Vagina (tissue), 2 donors: ENCODE results near the gene SLC38A9. TPM values are rescaled to one million over a fixed set of nuclear protein-coding genes. Genes with fewer than 3 reads are reported as not detected.

Experiments
- DNase-seq, 2 donors: peaks; one replicate each; pipeline ENCODE4 v3.0.0-alpha.2; 2017; ENCODE audit errors: extremely low spot score in 2 of 2
- H3K27ac ChIP-seq: fragments of 200-600 bp; sonication (generic); one replicate; pipeline ENCODE4 v1.5.1; 2019
- H3K27me3 ChIP-seq: fragments of 200-600 bp; sonication (generic); one replicate; pipeline ENCODE4 v1.5.1; 2019
- H3K36me3 ChIP-seq, 2 donors: fragments of 200-600 bp; sonication (generic); one replicate each; pipeline ENCODE4 v1.5.1; 2017 to 2019
- H3K4me1 ChIP-seq: fragments of 200-600 bp; sonication (generic); one replicate; pipeline ENCODE4 v1.5.1; 2019
- H3K4me3 ChIP-seq, 2 donors: fragments of 200-600 bp; sonication (generic); 1 replicate in 1 of 2; 2 replicates in 1 of 2; pipeline ENCODE4 v1.5.1; 2016 to 2019
- H3K9me3 ChIP-seq: fragments of 200-600 bp; sonication (generic); one replicate; pipeline ENCODE4 v1.5.1; 2019
- CTCF ChIP-seq, 3 experiments: fragments of 450-650 bp in 2 of 3; fragments of 200-600 bp in 1 of 3; sonication (generic) in 1 of 3; IDR thresholded peaks; one replicate each; pipeline ENCODE4 v1.5.1; 2017 to 2019; ENCODE audit warnings: antibody characterized with exemption in 3 of 3, mild to moderate bottlenecking in 2 of 3, moderate library complexity in 2 of 3
- POLR2A ChIP-seq, 2 donors: fragments of 450-650 bp; IDR thresholded peaks; one replicate each; pipeline ENCODE4 v1.6.1; 2017; ENCODE audit warnings: antibody characterized with exemption in 2 of 2, mild to moderate bottlenecking in 2 of 2, moderate library complexity in 2 of 2
- POLR2AphosphoS5 ChIP-seq, 2 donors: sonication (generic); formaldehyde crosslinking; IDR thresholded peaks; one replicate each; pipeline ENCODE4 v1.9.0; 2017; ENCODE audit warnings: antibody characterized with exemption in 2 of 2, mild to moderate bottlenecking in 2 of 2, low read depth in 1 of 2; ENCODE audit not compliant: insufficient read depth in 1 of 2
- intact Hi-C: fragments of 100-400 bp; cut with DNase I; formaldehyde crosslinking; loops from one replicate; pipeline ENCODE4 v1.15.1; 2023
- small RNA-seq: library from RNA; depleted of rRNA; stranded (forward); fragments of <200 nt; gene quantifications from one replicate; pipeline ENCODE3, GENCODE V24; 2016
- total RNA-seq: library from RNA; depleted of rRNA; stranded (reverse); fragments of >200 nt; gene quantifications from one replicate; pipeline ENCODE4 v1.2.3, GENCODE V29; 2016

Gene SLC38A9
- total RNA-seq, 1 donor from 2014 or later, result 23.3 TPM

GRCh38 chr5:55580042-55580441 is 132.1 kb downstream of the SLC38A9 start:
- Histone ChIP-seq H3K4me3 (no peak overlapping the region), H3K36me3 (no peaks in the 10 kb centered on the region), H3K9me3 (no peaks in the 10 kb centered on the region), H3K27me3 (no peaks in the 10 kb centered on the region), H3K4me1 (peaks cover 25% of the 10 kb centered on the region), H3K27ac (no peak overlapping the region)
- TF ChIP-seq POLR2AphosphoS5 (IDR thresholded peaks at IDR 0.05; ENCODE audit: insufficient read depth in 1 of 2, low read depth in 1 of 2), result no peak
- no peak for TF ChIP-seq POLR2A (IDR thresholded peaks at IDR 0.05)
- TF ChIP-seq CTCF (IDR thresholded peaks at IDR 0.05), result no peak
- intact Hi-C loops, result no loop called here
- DNase-seq, result no peak

- DNase-seq, result peak in 1 of 2 donors; percentile 54
- H3K9me3 ChIP-seq, result no peaks in the 10 kb centered on the region
- TF ChIP-seq CTCF (IDR thresholded peaks at IDR 0.05), result no peak
- TF ChIP-seq POLR2A (IDR thresholded peaks at IDR 0.05), result no peak
- no peak for TF ChIP-seq POLR2AphosphoS5 (IDR thresholded peaks at IDR 0.05; ENCODE audit: insufficient read depth in 1 of 2, low read depth in 1 of 2)
- no peak overlapping the region for H3K27ac ChIP-seq
- H3K27me3 ChIP-seq, result no peaks in the 10 kb centered on the region
- H3K4me3 ChIP-seq, result no peak overlapping the region
- intact Hi-C loops, result no loop called here
- H3K36me3 ChIP-seq, result no peaks in the 10 kb centered on the region
- H3K4me1 ChIP-seq, result peaks cover 25% of the 10 kb centered on the region
These were observed 133.4 kb downstream of the SLC38A9 start for GRCh38 chr5:55578771-55579170.

GRCh38 chr5:55577353-55578060 is 134.6 kb downstream of the SLC38A9 start:
- peak overlapping the region; percentile 34 for H3K27ac ChIP-seq
- no peaks in the 10 kb centered on the region for H3K9me3 ChIP-seq
- intact Hi-C loops, result no loop called here
- TF ChIP-seq CTCF (IDR thresholded peaks at IDR 0.05) (no peak), POLR2AphosphoS5 (IDR thresholded peaks at IDR 0.05; ENCODE audit: insufficient read depth in 1 of 2, low read depth in 1 of 2) (peak in 1 of 2 donors; percentile 81)
- no peak overlapping the region for H3K4me3 ChIP-seq
- no peaks in the 10 kb centered on the region for H3K36me3 ChIP-seq
- peaks cover 25% of the 10 kb centered on the region for H3K4me1 ChIP-seq
- peak in 1 of 2 donors; percentile 75 for DNase-seq
- H3K27me3 ChIP-seq, result no peaks in the 10 kb centered on the region

- Histone ChIP-seq H3K4me3 (no peak overlapping the region), H3K27ac (peak overlapping the region; percentile 34), H3K27me3 (no peaks in the 10 kb centered on the region), H3K4me1 (peaks cover 25% of the 10 kb centered on the region), H3K36me3 (no peaks in the 10 kb centered on the region), H3K9me3 (no peaks in the 10 kb centered on the region)
- DNase-seq, result no peak
- TF ChIP-seq POLR2AphosphoS5 (IDR thresholded peaks at IDR 0.05; ENCODE audit: insufficient read depth in 1 of 2, low read depth in 1 of 2) (no peak), POLR2A (IDR thresholded peaks at IDR 0.05) (no peak), CTCF (IDR thresholded peaks at IDR 0.05) (no peak)
- intact Hi-C loops, result no loop called here
These were observed 135.5 kb downstream of the SLC38A9 start for GRCh38 chr5:55576661-55577060.

Small RNAs within 50 kb of the gene (small RNA-seq; reads per million reads assigned to genes)
- not detected for gene AC016632.1

Other genes with a start within 250 kb of the SLC38A9 start
- 283 TPM for gene PLPP1, start 177.4 kb downstream of the SLC38A9 start, total RNA-seq
- not detected for gene DDX4, start 25.7 kb upstream of the SLC38A9 start, total RNA-seq
- not detected for gene IL31RA, start 139.0 kb upstream of the SLC38A9 start, total RNA-seq